ENCODE measurements around the gene CEP295NL.

CEP295NL gene

DNA sequence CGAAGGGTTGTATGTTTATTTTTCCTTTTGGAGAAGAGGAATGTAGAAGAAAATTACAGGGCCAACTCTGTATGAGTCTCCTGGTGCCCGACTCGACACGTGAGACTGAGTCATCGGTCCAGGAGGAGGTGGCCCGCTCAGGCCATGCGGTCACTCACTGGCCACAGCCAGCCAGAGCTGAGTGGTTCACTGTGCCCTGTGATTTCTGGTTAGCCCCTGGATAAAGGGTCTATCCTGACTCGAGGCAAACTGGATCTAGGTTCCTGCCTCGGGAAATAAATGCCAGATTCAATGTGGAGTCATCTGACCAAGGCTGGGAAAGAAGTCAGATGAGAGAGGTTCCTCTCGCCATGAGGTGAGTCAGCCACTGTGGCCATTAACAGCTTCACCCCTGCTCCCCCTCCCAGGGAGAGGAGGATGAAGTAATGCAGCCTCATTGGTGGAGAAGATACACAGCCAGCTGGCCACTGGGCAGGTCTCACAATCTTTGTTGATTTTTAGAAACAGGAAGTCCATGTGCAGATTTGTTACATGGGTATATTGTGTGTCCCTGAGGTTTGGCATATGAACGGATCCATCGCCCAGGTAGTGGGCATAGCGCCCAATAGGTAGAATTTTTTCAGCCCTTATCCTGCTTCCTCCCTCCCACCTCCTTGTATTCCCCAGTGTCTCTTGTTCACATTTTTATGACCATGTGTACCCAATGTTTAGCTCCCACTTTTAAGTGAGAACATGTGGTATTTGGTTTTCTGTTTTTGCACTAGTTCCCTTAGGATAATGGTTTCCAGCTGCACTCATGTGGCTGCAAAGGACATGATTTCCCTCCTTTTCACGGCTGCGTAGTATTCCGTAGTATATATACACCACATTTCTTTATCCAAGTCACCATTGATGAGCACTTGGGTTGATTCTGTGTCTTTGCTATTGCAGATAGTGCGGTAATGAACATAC lies 40.7 kb downstream of the CEP295NL start:
- no peak for DNase-seq

GRCh38 chr17:78861229-78861628 lies 41.8 kb downstream of the CEP295NL start:
- no peak for DNase-seq

DNA sequence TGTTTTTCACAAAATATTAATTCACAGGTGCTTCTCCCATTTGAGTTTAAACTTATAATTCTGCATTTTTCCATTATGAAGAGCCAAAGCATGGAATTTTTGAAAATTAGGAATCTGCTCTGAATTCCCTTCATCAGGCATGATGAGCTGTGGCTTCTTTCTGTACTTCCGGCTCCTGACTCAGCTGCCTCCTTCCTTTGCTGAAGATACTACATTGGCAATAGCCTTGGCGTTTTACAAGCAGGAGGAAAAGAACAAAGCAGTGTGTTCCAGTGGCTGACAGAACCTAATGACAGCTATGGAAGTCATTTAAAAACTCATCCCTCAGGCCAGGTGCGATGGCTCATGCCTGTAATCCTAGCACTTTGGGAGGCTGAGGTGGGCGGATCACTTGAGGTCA lies 44.0 kb downstream of the CEP295NL start:
- DNase-seq: no peak

DNA sequence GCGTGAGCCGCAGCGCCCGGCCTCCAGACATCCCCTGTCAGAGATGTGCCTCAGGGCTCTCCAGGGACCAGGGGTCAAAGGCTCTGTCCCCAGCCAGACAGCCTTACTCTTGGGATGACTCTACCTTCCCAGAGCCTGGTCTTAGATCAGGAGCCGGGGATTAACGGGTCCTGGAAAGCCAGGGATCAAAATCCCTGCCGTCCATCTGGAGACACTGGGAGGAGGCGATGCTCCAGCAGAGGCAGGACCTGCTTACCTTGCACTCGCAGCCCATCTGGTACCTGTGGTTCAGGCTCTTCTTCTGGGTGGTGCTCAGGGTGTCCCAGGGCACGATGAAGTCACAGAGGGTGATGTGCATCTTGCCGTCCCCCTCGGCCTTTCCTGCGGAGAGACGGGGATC lies 45.7 kb downstream of the CEP295NL start:
- DNase-seq: no peak

DNA sequence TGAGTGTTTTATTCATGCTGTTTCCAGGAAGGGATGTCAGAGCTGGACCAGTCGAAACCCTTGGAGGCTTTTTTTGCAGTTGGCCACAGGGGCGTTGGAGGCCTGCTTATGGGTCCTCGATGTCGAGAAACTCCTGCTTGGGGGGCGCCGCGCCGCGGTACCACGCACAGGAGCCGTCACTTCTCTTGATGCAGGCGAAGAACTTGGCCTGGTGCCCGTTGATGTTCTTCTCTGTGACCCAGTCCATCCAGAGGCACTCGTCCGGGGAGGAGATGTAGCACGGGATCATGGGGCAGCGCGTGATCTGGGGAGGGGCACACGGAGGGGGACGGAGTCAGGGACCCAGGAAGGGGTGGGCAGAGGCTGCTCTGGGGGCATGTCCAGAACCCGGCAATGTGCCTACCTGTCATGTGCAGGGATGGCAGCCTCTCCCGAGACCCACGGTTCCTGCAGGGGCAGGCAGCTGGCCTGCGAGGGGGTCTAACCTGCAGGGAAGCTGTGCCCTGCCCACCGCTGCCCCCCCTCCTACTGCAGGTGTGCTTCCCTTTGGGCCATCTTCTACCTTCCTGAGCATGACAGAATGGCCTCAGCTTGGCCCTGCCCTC lies 47.3 kb downstream of the CEP295NL start:
- no peak for DNase-seq

- no peak for DNase-seq
Measured at GRCh38 chr17:78854508-78854907, 48.5 kb downstream of the CEP295NL start.

- DNase-seq: no peak
Measured at GRCh38 chr17:78853926-78854394, 49.0 kb downstream of the CEP295NL start.

- DNase-seq: no peak
Measured at GRCh38 chr17:78852709-78853121, 50.3 kb downstream of the CEP295NL start.

- no peak for DNase-seq
Measured at GRCh38 chr17:78849026-78849425, 54.0 kb downstream of the CEP295NL start.

GRCh38 chr17:78847052-78847451 lies 55.9 kb downstream of the CEP295NL start:
- DNase-seq: no peak

DNA sequence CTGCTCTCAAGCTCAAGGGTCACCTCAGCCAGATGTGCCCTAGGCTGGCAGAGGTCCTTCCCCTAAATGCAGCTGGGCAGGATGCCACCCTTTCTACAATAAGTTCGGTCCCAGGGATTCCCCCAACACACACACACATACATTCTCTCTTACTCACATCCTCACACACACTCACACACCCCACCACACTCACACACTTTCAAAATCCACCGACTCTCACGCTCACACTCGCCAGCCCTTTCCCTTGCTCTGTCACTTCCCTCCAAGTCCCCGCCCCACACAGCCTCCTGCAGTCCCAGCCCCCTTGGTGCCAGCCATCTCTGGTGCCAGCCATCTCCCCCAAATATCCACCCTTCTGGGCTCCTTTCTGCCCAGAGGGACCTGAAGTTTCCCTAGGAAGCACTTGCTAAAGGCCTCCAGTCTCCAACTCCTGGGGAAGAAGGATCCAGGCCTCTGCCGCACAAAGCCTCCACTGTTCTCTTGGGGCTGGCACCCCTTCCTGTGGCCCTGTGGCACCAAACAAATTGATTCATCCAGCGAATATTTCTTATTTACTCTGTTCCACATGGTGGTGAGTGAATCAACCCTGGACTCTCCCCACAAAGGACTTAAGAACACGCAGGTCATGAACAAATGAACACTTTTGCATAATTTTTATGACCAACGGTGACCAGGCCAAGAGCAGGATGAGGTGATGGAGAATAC lies 58.5 kb downstream of the CEP295NL start:
- no peak for DNase-seq

DNA sequence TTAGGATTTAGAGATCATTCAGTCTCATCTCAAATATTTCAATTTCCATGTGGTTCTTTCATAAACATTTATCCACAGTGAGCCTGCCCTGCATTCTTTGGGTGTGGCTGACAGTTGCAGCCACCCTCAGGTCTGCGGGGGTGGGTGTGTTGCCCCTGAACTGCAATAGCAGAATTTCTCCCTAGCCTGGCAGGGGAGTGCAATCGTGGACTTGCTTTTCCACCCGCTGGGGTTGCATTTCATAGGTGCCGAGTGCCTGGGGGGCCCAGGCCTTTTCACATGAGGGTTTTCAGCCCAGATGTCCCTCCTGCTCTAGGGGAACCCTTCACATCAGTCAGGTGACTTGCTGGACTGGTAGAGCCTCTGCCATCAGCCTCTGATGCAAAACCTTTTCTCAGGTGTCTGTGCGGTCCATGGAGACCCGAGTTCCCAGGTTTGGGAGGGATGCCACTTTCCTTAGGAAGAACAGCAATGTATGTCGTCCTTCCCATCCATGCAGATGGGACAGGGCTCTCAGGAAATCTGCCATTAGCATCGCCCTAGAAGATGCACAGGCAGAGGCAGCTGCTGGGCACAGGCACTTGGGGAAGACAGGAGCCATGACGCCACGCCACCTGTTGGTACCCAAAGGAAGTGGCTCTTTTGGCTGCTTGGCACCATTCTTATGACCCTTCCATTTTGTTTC lies 60.0 kb downstream of the CEP295NL start:
- DNase-seq: peak; percentile 70

GRCh38 chr17:78840780-78841611 lies 62.0 kb downstream of the CEP295NL start, which contains the start of gene USP36:
Gene USP36, minus strand, starts transcription at chr17:78840814. Its CDS starts 4,451 bp downstream, at chr17:78836363.
- peak; percentile 100 for DNase-seq
